GM12875 (cell line): ENCODE results near the gene GPR107.

Source experiments
- H3K4me3 ChIP-seq: one replicate; pipeline ENCODE4 v1.5.1; 2011; ENCODE audit warnings: low read depth, low read length, control low read depth
- CTCF ChIP-seq: IDR thresholded peaks from 2 replicates; pipeline ENCODE4 v1.5.1; 2011; ENCODE audit warnings: low read depth, mild to moderate bottlenecking, control low read depth, inconsistent platforms, low read length, moderate library complexity, borderline replicate concordance; ENCODE audit not compliant: insufficient read depth

GPR107 gene

GRCh38 chr9:130049431-130050210 lies 4.1 kb upstream of the GPR107 start:
- no peak for TF ChIP-seq CTCF
- no peak overlapping the region for H3K4me3 ChIP-seq

- H3K4me3 ChIP-seq, result no peak overlapping the region
- TF ChIP-seq CTCF, result no peak
Measured at GRCh38 chr9:130050462-130050861, 3.2 kb upstream of the GPR107 start.

GRCh38 chr9:130051855-130052254 lies 1.9 kb upstream of the GPR107 start:
- no peak for TF ChIP-seq CTCF
- no peak overlapping the region for H3K4me3 ChIP-seq

- peak overlapping the region; percentile 94 for H3K4me3 ChIP-seq
- TF ChIP-seq CTCF, result no peak
Measured at GRCh38 chr9:130053109-130053503, 600 bp upstream of the GPR107 start.

- no peak for TF ChIP-seq CTCF
- H3K4me3 ChIP-seq, result peak overlapping the region; percentile 94
Measured at GRCh38 chr9:130054325-130054786, 650 bp downstream of the GPR107 start.

- no peak for TF ChIP-seq CTCF
- H3K4me3 ChIP-seq, result peak overlapping the region; percentile 94
Measured at GRCh38 chr9:130054820-130055219, 1.1 kb downstream of the GPR107 start.

- TF ChIP-seq CTCF, result peak; percentile 29; the same call in 1 of the 2 replicates
Measured at GRCh38 chr9:130058154-130058553, 4.4 kb downstream of the GPR107 start.

More at GRCh38 chr9:130058154-130058553, 4.4 kb downstream of the GPR107 start:
- no peak overlapping the region for H3K4me3 ChIP-seq
